Activated CD8-positive, alpha-beta T cell treated with anti-CD3 and anti-CD28 coated beads, Interleukin-2, amount 10 ng/mL, durations not matched to agents 7 days and 5 days (primary cell): ENCODE data around the gene MT2A. TPM values are rescaled to one million over a fixed set of nuclear protein-coding genes. Genes with fewer than 3 reads are reported as not detected.
A peak's percentile ranks its signal among the peaks of the same experiment; 100 is the strongest.

Experiments
- ATAC-seq: fragments of 150-1000 bp; cut with Tn5 transposase; one replicate; pipeline ENCODE4 v1.10.0; 2021; ENCODE audit warnings: moderate library complexity
- CTCF ChIA-PET: fragments of 350-600 bp; sonication (Branson Sonifier 250); formaldehyde crosslinking; loops from one replicate; lab custom pipeline; 2021; ENCODE audit warnings: antibody characterized with exemption; lab: Charles Lee
- POLR2A ChIA-PET: fragments of 350-600 bp; sonication (Branson Sonifier 250); formaldehyde crosslinking; loops from one replicate; lab custom pipeline; 2021; ENCODE audit warnings: antibody characterized with exemption; lab: Charles Lee
- DNase-seq: peaks from one replicate; pipeline ENCODE4 v3.0.0-alpha.2; 2020
- H3K27ac Mint-ChIP-seq: one replicate; pipeline ENCODE4 v1.8.0; 2021; ENCODE audit warnings: mild to moderate bottlenecking, mixed read lengths
- H3K27me3 Mint-ChIP-seq: one replicate; pipeline ENCODE4 v1.8.0; 2021; ENCODE audit warnings: low read depth, mixed read lengths
- H3K36me3 Mint-ChIP-seq: one replicate; pipeline ENCODE4 v1.8.0; 2021; ENCODE audit warnings: low read depth, mixed read lengths
- H3K4me1 Mint-ChIP-seq: one replicate; pipeline ENCODE4 v1.8.0; 2021; ENCODE audit warnings: low read depth, mixed read lengths
- H3K4me3 Mint-ChIP-seq: one replicate; pipeline ENCODE4 v1.8.0; 2021; ENCODE audit warnings: mild to moderate bottlenecking, mixed read lengths
- H3K9me3 Mint-ChIP-seq: one replicate; pipeline ENCODE4 v1.8.0; 2022; ENCODE audit warnings: mixed read lengths; ENCODE audit not compliant: insufficient read depth
- total RNA-seq, 2 experiments: library from RNA; stranded (reverse); gene quantifications; one replicate each; pipeline ENCODE4 v1.2.3, GENCODE V29; 2021

Gene MT2A
- total RNA-seq, 2 experiments from 2014 or later: 186 to 210 TPM

DNA sequence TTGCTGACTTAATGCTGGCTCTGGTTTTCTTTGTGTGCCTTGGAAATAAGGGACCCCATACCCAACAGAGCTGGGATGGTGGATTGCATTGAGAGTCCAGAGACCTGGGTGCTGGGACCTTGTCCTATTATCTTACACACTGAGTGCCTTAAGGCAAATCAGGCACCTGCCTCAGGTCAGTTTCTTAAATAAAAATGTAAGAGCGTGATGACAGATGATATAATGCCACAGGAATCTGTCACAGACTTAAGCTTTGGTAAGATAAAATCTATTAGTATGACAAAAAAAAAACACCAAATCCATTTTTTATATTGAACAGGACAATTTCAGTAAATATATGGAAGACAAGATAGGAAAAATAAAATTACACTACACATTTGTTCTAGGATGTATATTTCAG lies 31.7 kb downstream of the MT2A start:
- H3K4me1 Mint-ChIP-seq: peaks cover 47% of the 10 kb centered on the region
- H3K27me3 Mint-ChIP-seq: peaks cover 73% of the 10 kb centered on the region
- ChIA-PET POLR2A (interaction anchor here (1.0 to 1.9 kb wide), 2 partner anchors 12 to 15 kb away, joined by 3 to 7 read pairs; partner anchors contain the start of gene MT1E), CTCF (interaction anchor here (0.9 kb wide), 1 partner anchor 61 kb away, joined by 4 read pairs; no protein-coding TSS in a partner anchor)
- no peak overlapping the region for H3K4me3 Mint-ChIP-seq
- DNase-seq (no peak), ATAC-seq (no peak)
- H3K9me3 Mint-ChIP-seq: no peaks in the 10 kb centered on the region
- no peak overlapping the region for H3K27ac Mint-ChIP-seq
- no peaks in the 10 kb centered on the region for H3K36me3 Mint-ChIP-seq

DNA sequence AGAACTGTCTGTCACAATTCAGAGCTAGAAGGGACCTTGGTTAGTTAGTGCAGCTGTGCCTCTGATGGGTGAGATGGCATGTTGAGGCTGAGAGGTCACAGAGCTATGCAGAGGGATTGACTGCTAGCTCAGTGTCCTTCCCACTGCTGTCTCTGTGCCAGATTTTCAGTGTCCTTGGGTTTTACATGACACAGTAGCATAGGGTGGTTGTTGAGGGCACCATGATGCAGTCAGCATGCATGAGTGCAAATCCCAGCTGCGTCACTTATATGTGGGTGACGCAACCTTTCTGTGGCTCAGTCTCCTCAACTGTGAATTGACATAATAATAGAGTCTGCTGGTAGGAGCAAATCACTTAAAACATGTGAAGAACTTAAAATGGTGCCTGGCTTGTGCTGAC lies 32.8 kb downstream of the MT2A start:
- Mint-ChIP-seq H3K27me3 (peaks cover 72% of the 10 kb centered on the region), H3K4me1 (peaks cover 39% of the 10 kb centered on the region), H3K27ac (no peak overlapping the region), H3K36me3 (no peaks in the 10 kb centered on the region), H3K9me3 (no peaks in the 10 kb centered on the region), H3K4me3 (no peak overlapping the region)
- no peak for ATAC-seq
- CTCF ChIA-PET: interaction anchor here (0.6 to 3.6 kb wide), 5 partner anchors 11 to 64 kb away, joined by 3 to 19 read pairs (median 4); partner anchors contain the start of gene MT1X
- POLR2A ChIA-PET: interaction anchor here (1.9 kb wide), 1 partner anchor 16 kb away, joined by 7 read pairs; the partner anchor contains the start of gene MT1E
- DNase-seq: no peak

DNA sequence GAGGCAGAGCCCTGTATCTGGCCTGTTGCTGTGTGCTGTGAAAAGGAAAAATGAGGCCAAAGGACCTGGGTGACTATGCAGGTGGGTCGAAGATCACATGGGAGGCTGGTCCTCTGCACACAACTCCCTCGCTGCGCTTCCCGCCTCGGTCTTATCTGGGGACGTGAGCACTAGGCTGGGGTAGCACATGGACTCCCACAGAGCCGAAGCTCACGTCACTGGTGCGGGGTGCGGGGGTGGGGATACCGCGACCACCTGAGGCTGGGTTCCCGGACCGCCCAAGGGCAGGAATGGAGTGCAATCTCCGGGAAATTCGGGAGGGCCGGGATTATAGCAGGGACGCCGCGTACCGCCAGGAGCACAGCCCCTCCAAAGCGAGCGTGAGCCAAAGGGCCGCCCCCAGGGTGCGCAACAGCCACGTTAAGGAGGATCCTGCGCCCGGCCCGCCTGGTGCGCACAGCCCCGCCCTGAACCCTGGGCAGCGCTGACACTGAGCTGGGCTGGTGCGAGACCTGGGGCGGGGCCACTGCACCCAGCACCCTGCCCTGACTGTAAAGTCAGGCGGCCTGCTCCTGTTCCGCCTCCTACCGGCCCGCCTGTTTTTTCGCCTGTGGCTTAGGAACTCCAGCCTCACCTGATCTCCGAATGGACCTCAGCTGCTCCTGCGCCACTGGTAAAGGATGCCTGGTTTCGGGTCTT lies 34.8 kb downstream of the MT2A start:
- peaks cover 69% of the 10 kb centered on the region for H3K27me3 Mint-ChIP-seq
- no peaks in the 10 kb centered on the region for H3K36me3 Mint-ChIP-seq
- H3K4me3 Mint-ChIP-seq: peak overlapping the region; percentile 66
- H3K4me1 Mint-ChIP-seq: peaks cover 28% of the 10 kb centered on the region
- ChIA-PET POLR2A (interaction anchor here (1.2 to 1.8 kb wide), 5 partner anchors 13 to 40 kb away, joined by 3 to 12 read pairs (median 4); partner anchors contain the start of genes MT1E, MT1F, MT1X and MT2A), CTCF (interaction anchor here (0.8 to 5.4 kb wide), 27 partner anchors 9 to 129 kb away, joined by 3 to 34 read pairs (median 4); partner anchors contain the start of genes MT1B and MT2A)
- no peak overlapping the region for H3K27ac Mint-ChIP-seq
- ATAC-seq (peak; percentile 100), DNase-seq (peak; percentile 87)
- no peaks in the 10 kb centered on the region for H3K9me3 Mint-ChIP-seq

DNA sequence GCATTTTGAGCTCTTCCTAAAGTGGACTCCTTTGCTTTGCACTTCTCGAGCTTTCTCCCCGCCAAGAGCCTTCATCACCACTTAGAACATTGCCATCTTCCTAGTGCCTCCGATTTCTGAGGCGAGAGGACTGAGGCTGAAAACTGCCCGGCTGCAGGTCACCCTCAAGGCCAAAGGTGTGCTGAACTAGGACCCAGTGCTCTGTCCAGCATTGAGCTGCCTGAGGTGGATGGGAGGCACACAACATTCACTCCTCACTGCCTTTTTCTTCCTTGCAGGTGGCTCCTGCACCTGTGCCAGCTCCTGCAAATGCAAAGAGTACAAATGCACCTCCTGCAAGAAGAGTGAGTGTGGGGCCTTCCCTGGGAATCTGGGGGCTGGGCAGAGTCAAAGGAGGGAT lies 35.4 kb downstream of the MT2A start:
- no peaks in the 10 kb centered on the region for H3K36me3 Mint-ChIP-seq
- H3K27me3 Mint-ChIP-seq: peaks cover 71% of the 10 kb centered on the region
- no peak overlapping the region for H3K27ac Mint-ChIP-seq
- no peak for DNase-seq
- ATAC-seq: no peak
- no peaks in the 10 kb centered on the region for H3K9me3 Mint-ChIP-seq
- ChIA-PET CTCF (interaction anchor here (0.8 to 5.4 kb wide), 26 partner anchors 9 to 130 kb away, joined by 3 to 34 read pairs (median 4); partner anchors contain the start of genes MT1B and MT2A), POLR2A (interaction anchor here (1.2 to 1.8 kb wide), 5 partner anchors 13 to 39 kb away, joined by 3 to 12 read pairs (median 4); partner anchors contain the start of genes MT1E, MT1F, MT1X and MT2A)
- peak overlapping the region; percentile 66 for H3K4me3 Mint-ChIP-seq
- H3K4me1 Mint-ChIP-seq: peaks cover 25% of the 10 kb centered on the region

DNA sequence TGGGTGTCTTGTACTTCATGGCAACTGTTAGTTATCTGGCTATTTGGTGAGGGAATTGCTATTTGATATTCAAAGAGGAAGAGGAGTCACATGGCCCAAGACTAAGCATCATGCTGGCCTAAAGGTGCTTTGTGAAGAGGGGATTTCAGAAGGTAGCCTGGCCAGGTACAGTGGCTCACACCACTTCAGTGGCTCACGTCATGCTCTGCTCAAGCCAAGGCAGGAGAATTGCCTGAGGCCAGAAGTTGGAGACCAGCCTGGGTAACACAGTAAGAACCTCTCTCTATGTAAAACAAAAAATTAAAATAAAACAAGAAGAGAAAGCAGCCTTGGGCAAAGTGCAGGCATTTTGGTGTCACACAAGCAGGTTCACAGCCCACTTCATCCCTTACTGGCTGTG lies 36.9 kb downstream of the MT2A start:
- Mint-ChIP-seq H3K27ac (no peak overlapping the region), H3K27me3 (peaks cover 62% of the 10 kb centered on the region), H3K36me3 (no peaks in the 10 kb centered on the region), H3K9me3 (no peaks in the 10 kb centered on the region), H3K4me3 (no peak overlapping the region), H3K4me1 (peaks cover 25% of the 10 kb centered on the region)
- ChIA-PET CTCF (interaction anchor here (1.4 to 5.4 kb wide), 2 partner anchors 28 to 56 kb away, joined by 6 to 34 read pairs; no protein-coding TSS in a partner anchor), POLR2A (no interaction called here)
- DNase-seq (no peak), ATAC-seq (no peak)

DNA sequence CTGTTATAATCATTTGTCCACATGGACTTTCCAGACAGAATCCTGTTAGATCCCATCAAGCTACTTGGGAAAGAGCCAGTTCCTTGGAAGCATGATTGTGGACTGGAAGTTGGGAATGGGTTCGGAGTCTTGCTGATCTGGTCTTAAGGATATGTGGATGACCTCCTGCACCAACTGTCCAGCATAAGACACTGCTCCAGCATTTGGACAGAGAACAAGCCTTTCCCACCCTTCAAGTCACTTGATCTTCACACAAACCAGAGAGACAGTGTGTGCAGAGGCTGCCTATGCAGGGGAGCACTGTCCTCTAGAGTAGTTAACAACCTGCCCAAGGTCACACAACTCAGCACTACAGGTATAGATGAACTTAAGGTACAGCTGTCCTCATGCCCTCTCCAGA lies 37.5 kb downstream of the MT2A start:
- POLR2A ChIA-PET: no interaction called here
- no peaks in the 10 kb centered on the region for H3K36me3 Mint-ChIP-seq
- no peak for DNase-seq
- no peak for ATAC-seq
- no peak overlapping the region for H3K27ac Mint-ChIP-seq
- H3K9me3 Mint-ChIP-seq: no peaks in the 10 kb centered on the region
- peaks cover 58% of the 10 kb centered on the region for H3K27me3 Mint-ChIP-seq
- CTCF ChIA-PET: interaction anchor here (1.0 to 5.4 kb wide), 3 partner anchors 27 to 56 kb away, joined by 3 to 34 read pairs (median 6); no protein-coding TSS in a partner anchor
- peaks cover 25% of the 10 kb centered on the region for H3K4me1 Mint-ChIP-seq
- H3K4me3 Mint-ChIP-seq: no peak overlapping the region

DNA sequence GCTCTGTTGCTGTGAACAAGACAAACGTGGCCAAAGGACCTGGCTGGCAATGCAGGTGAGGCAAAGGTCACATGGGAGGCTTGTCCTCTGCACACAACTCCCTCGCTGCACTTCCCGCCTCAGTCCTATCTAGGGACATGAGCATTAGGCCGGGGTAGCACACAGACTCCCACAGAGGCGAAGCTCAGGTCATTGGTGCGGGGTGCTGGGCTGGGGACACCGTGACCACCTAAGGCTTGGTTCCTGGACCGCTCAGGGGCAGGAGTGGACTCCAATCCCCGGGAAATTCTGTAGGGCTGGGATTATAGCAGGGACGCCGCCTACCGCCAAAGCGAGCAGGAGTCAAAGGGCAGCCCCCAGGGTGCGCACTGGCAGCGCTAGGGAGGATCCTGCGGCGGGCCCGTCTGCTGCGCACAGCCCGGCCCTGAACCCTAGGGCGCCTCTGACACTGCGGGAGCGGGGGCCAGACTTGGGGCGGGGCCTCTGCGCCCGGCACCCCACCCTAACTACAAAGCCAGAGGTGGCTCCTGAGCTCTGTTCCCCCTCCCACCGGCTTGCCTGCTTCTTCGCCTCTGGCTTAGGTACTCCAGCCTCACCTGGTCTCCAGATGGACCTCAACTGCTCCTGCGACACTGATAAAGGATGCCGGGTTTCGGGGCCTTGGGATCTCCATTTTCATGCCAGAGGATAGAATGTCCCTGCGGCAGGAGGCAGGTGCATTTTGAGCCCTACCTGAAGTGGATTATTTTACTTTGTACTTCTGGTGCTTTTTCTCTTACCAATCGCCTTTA lies 39.5 kb downstream of the MT2A start:
- Mint-ChIP-seq H3K4me3 (no peak overlapping the region), H3K9me3 (no peaks in the 10 kb centered on the region), H3K27ac (no peak overlapping the region), H3K36me3 (no peaks in the 10 kb centered on the region), H3K4me1 (peaks cover 16% of the 10 kb centered on the region), H3K27me3 (peaks cover 58% of the 10 kb centered on the region)
- DNase-seq (no peak), ATAC-seq (no peak)
- CTCF ChIA-PET: interaction anchor here (1.3 to 5.4 kb wide), 2 partner anchors 8 to 54 kb away, joined by 3 to 34 read pairs; no protein-coding TSS in a partner anchor
- POLR2A ChIA-PET: no interaction called here

DNA sequence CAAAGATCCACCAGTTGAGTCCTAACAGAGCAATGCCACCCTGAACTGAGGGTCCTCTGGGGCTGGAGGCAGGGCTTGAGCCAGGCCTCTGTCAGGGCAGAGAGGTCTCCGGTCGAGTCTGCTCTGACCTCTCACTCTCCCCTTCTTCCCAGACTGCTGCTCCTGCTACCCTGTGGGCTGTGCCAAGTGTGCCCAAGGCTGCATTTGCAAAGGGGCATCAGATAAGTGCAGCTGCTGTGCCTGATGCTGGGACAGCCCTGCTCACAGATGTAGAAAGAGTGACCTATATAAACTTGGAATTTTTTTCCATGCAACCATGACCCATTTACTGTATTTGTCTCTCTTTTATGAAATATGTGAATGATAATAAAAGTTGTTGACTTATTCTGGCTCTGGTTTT lies 40.9 kb downstream of the MT2A start:
- Mint-ChIP-seq H3K27ac (no peak overlapping the region), H3K4me3 (no peak overlapping the region), H3K4me1 (peaks cover 3% of the 10 kb centered on the region), H3K27me3 (peaks cover 62% of the 10 kb centered on the region), H3K36me3 (no peaks in the 10 kb centered on the region), H3K9me3 (no peaks in the 10 kb centered on the region)
- DNase-seq (no peak), ATAC-seq (no peak)
- ChIA-PET POLR2A (no interaction called here), CTCF (interaction anchor here (0.9 to 1.4 kb wide), 2 partner anchors 12 to 53 kb away, joined by 4 read pairs; no protein-coding TSS in a partner anchor)

DNA sequence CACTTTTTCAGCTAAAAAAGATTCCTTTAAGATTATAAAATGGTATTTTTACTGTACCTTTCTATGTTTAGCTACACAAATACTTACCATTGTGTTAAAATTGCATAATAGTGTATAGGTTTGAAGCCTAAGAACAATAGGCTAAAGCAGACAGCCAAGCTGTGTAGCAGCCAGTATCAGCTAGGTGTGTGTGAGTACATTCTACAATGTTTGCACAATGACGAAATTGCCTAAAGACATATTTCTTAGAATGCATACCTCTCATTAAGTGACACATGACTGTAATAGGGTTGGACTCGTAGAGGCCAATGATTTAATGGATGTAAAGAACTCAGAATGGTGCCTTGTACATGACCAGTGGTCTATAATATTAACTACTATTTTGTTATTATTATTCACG lies 41.4 kb downstream of the MT2A start:
- no peak for DNase-seq
- ChIA-PET CTCF (interaction anchor here (1.4 kb wide), 1 partner anchor 12 kb away, joined by 4 read pairs; no protein-coding TSS in a partner anchor), POLR2A (no interaction called here)
- ATAC-seq: no peak
- H3K27me3 Mint-ChIP-seq: peaks cover 64% of the 10 kb centered on the region
- no peak overlapping the region for H3K27ac Mint-ChIP-seq
- no peak overlapping the region for H3K4me3 Mint-ChIP-seq
- H3K36me3 Mint-ChIP-seq: no peaks in the 10 kb centered on the region
- H3K4me1 Mint-ChIP-seq: no peaks in the 10 kb centered on the region
- H3K9me3 Mint-ChIP-seq: no peaks in the 10 kb centered on the region

DNA sequence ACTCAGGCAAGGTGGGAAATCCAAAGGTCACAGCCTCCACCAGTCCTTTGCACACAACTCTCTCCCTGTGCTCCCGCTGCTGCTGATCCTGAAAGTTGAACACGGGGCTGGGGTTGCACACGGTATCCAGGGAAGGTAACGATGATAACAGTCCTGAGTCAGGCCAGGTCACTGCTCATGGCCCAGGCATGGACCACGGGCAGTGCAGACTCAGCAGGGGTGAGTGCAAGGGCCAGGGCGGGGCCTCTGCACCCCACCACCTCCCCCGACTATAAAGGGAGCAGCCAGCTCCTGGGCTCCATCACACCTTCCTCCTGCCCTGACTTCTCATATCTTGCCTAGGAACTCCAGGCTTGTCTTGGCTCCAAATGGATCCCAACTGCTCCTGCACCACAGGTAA lies 43.2 kb downstream of the MT2A start, which contains the start of gene MT1B:
MT1B (plus strand) TSS at position 301 of the 400 bp plus-strand sequence; CDS start at position 369, 68 bp downstream.
- Mint-ChIP-seq H3K4me3 (no peak within 1 kb of the TSS), H3K9me3 (no peaks in the 10 kb centered on the region), H3K4me1 (no peaks in the 10 kb centered on the region), H3K27me3 (peaks cover 56% of the 10 kb centered on the region), H3K36me3 (no peaks in the 10 kb centered on the region), H3K27ac (no peak within 1 kb of the TSS)
- ChIA-PET CTCF (interaction anchor here (1.6 kb wide), 1 partner anchor 8 kb away, joined by 7 read pairs; no protein-coding TSS in a partner anchor), POLR2A (no interaction called here)
- no peak for DNase-seq
- ATAC-seq: no peak

DNA sequence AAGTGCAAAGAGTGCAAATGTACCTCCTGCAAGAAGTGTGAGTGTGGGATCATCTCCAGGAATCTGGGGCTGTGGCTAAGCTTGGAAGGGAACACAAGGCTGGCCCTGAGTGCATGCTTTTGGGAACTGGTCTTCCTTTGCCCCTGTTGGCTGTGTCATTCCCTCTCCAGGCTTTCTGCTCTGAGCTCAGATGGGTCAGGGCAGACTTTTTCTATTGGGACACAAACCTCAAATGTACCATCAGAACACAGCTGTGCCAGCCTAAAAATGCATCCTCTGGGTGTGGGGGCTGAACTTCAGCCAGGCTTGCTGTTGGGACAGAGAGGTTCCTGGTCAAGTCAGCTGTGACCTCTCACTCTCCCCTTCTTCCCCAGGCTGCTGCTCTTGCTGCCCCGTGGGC lies 44.2 kb downstream of the MT2A start:
- no peak overlapping the region for H3K27ac Mint-ChIP-seq
- ATAC-seq (no peak), DNase-seq (no peak)
- ChIA-PET CTCF (interaction anchor here (1.0 to 1.6 kb wide), 3 partner anchors 9 to 76 kb away, joined by 3 to 7 read pairs (median 3); no protein-coding TSS in a partner anchor), POLR2A (no interaction called here)
- peaks cover 49% of the 10 kb centered on the region for H3K27me3 Mint-ChIP-seq
- H3K4me1 Mint-ChIP-seq: peaks cover 4% of the 10 kb centered on the region
- H3K9me3 Mint-ChIP-seq: no peaks in the 10 kb centered on the region
- H3K36me3 Mint-ChIP-seq: no peaks in the 10 kb centered on the region
- no peak overlapping the region for H3K4me3 Mint-ChIP-seq
